IPS-NIHi11 (cell line): Measurements from ENCODE around the gene CTRB1.
A peak's percentile ranks its signal among the peaks of the same experiment; 100 is the strongest.
"Not testable (repeated sequence)": the region's sequence is repeated elsewhere in the genome, so short reads cannot be mapped to it uniquely, and the experiment has no call there.

Experiments used
- DNase-seq: peaks from one replicate; pipeline ENCODE4 v3.0.0; 2012; ENCODE audit warnings: mixed read lengths, low spot score

Gene CTRB1

DNA sequence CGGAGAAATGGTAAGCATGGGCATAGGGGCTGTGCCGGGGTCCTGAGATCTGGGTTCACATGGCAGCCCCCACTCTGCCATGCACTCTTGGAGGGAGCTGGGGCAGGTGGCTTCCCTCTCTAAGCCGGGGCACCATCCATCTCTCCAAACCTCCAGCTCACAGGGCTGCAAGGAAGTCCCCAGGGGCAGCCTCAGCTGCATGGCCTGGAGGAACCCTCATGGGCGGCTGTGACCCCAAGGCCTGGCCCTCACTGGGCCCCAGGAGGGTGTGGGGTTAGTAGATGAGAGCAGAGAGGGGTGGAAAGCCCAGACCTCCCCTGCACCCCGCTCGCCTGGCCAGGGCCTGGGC, 14.4 kb upstream of the CTRB1 start:
- DNase-seq = no peak

DNA sequence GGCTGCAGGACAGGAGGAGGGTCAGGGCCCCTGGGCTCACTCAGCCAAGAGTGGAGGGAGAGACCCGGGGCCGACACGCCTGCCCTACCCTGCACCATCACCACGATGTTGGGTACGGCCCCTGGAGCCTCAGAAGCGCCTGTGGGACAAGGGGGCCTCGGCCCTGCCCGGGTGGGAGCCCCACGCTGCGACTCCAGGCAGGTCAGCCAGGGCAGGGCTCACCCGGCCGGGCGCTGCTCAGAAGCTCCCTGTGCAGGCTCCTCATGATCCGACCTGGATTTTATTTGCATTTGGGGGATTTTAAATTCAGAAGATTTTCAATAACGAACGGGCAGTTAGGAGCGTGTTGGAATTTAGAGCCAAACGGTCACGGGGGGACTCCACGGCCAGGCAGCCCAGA, 13.9 kb upstream of the CTRB1 start:
- DNase-seq = not testable (repeated sequence)

DNA sequence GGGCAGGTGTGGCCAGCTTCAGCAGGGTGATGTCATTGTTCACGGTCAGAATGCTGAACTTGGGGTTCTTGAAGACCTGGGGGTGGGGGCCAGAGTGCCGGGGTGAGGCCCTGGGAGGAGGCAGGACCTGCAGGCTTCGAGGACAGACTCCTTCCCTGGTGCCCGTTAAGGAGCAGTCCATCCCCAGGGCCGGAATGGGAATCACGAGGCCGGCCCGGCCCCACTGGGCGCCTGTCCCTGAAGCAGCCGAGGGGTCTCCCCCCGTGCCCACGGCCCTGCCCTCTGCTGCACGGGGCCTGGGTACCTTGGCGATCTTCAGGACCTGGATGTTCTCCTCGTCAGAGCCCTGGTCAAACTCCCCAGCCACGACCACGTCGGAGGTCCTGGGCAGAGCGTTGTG, 13.3 kb upstream of the CTRB1 start:
- DNase-seq = not testable (repeated sequence)

DNA sequence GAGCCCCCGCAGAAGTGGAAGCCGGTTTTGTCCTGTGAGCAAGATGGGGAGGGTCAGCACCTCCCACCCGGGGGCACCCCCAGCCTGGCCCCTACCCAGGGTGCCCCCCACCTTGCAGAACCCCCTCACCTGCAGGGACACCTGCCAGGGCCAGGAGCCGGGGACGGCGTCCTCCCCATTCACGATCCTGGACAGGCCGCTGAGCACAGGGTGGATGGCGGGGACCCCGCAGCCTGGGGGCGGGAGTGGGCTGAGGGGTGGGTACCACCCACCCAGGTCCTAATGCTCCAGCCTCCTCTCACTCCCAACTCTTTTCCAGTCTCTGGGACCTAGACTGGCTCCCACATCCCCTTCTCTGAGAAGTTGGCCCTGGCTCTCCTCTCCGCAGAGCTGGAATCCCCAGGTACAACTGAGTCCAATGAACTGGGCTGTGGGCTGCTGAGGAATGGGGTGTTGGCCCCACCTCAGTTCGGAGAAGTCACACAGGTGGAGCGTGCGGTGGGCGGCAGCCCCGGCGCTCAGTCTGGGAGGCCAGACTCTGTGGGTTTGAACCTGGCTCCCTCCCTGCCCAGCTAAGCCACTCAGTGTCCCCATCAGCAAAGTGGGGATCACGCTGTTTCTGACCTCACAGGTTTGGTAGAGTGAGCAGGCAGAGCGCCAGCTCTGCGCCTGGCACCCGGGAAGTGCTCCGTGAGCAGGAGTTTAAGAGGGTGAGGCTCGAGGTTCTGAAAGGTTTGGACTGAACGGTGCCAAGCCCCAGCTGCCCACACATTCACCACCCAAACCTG, 12.6 kb upstream of the CTRB1 start:
- DNase-seq = not testable (repeated sequence)

DNA sequence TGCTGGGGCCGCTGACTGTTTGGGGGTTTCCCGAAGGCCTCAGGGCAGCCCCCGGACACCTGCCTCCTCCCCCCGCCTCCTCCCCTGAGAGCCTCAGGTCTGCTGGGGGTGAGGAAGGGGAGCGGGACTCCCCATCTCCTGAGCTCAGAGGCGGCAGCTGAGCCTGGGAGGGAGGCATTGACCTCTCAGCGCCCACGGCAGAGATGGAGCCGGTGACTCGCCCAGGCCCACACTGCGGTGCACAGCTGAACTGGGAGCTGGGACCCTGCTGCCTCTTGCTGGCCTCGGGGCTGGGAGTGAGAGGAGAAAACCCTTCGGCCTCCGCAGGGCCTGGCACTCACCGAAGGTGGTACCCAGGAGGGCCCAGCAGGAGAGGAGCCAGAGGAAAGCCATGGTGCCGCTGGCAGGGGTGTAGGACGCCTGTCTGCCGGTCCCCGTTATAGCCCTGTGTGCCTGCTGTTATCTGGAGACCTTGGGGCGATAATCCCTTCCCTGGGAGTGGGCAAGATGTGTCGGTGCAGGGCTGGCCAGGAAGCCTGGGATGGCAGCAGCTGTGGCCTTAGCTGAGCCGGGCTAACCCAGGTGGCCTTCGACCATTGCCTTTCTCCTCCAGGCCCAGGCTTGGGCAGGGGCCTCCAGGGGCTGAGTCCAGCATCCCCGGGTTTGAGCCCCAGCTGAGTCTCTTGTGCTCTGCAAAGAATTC, 11.9 kb upstream of the CTRB1 start, which contains the start of gene CTRB2:
CTRB2 (minus strand) TSS at position 413 of the 703 bp plus-strand sequence; CDS start at position 393, 20 bp downstream.
- DNase-seq = peak; percentile 4

DNA sequence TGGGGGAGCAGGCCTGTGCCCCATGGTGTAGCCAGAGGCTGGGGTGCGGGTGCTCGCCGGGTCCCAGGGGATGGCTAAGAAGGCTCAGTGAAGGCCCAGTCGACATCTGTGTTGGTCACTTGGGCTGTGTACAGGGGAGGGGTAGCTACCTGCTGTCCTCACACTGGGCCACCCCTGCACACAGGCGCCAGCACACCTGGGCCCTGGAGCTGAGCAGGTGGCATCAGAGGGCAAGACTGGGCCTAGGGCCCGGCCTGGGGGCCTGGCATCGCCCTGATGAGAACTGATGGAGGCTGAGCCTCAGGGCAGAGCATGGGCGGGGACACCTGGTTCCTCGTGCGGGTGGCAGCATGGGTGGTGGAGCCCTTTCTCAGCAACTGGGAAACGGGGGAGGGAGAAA, 11.0 kb upstream of the CTRB1 start:
- DNase-seq = no peak

DNA sequence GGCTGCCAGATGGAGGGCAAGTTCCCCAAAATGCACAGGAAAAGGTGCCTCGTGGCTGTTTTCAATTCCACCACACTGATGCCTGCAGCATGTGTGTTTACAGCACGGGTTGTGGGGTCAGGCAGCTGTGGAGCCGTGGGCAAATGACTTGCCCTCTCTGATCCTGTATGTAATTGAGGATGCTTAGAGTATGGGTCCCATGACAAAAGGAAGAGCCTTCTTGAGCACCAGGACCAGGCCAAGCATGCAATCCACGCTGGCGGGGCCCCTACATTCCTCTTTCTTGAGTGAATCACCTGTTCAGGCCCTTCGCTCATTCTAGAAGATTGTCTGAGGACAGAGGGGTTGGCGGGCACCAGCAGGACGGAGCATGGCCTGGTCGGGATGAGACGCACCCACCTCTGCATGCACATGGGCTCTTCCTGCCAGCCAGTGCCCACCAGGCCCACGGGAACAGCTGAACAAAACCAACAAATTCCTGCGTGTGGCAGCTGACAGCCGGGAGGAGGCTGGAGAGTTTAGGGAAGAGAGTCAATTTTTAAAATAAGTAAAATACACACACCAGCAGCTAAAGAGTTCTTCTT, 10.5 kb upstream of the CTRB1 start:
- DNase-seq = no peak

DNA sequence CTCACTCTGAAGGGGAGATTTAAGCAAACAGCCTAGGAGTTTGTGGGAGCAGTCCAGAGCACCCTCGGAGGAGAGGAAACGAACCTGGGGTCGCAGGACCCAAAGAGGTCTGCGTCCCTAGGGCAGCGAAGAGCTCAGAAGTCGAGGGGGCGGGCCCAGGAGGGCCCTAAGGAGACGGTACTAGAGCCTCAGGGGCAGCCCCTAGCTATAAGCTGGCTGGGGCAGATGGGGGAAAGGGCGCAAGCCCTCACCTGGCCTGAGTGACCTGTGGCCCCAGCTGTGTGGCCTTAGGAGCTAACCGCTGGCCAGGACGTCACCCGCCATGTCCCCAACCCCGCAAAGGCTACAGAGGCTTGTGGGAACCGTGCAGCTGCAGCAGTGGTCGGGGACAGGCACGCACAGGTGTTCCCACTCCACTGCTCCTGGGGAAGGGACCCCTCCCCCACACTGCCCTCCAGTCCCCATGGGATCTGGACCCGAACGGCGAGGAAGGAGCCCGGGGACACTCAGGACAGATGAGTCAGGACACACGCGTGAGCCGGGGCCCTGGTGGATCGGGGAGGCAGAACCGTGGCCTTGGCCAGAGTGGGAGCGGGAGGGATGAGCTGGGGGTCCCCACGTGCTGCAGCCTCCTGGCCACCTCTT, 9.8 kb upstream of the CTRB1 start:
- peak; percentile 15 for DNase-seq

DNA sequence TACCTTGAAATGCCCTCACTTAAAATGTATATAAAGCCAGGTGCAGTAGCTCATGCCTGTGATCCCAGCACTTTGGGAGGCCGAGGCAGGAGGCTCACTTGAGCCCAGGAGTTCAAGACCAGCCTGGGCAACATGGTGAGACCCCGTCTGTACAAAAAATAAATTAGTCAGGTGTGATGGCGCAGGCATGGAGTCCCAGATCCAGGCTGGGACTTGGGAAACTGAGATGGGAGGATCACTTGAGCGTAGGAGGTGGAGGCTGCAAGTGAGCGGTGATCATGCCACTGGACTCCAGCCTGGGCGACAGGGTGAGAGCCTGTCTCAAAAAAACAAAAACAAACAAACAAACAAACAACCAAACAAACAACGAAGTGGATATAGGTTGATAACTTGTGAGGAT, 9.3 kb upstream of the CTRB1 start:
- DNase-seq = not testable (repeated sequence)

DNA sequence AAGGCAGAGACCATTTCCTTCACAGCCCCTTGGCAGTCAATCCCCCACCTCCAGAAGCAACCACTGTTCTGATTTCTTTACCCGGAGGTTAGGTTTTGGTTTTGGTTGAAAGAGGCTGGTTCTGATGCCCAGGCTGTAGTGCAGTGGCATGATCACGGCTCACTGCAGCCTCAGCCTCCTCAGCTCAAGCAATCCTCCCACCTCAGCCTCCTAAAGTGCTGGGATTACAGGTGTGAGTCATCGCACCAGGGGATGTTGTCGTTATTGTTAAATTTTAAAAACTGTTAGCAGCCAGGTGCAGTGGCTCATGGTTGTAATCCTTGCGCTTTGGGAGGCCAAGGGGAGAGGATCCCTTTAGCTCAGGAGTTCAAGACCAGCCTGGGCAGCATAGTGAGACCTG, 8.8 kb upstream of the CTRB1 start:
- DNase-seq = no peak

DNA sequence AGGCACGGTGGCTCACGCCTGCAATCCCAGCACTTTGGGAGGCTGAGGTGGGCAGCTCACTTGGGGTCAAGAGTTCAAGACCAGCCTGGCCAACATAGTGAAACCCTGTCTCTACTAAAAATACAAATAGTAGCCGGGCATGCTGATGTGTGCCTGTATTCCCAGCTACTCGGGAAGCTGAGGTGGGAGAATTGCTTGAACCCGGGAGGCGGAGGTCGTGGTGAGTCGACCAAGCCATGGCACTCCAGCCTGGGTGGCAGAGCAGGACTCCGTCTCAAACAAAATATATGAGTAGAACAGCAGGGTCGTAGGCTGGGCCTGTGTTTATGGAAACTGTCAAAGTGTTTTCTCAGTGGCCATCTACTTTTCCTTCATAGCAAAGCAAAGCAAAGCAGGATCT, 7.5 kb upstream of the CTRB1 start:
- DNase-seq = not testable (repeated sequence)

DNA sequence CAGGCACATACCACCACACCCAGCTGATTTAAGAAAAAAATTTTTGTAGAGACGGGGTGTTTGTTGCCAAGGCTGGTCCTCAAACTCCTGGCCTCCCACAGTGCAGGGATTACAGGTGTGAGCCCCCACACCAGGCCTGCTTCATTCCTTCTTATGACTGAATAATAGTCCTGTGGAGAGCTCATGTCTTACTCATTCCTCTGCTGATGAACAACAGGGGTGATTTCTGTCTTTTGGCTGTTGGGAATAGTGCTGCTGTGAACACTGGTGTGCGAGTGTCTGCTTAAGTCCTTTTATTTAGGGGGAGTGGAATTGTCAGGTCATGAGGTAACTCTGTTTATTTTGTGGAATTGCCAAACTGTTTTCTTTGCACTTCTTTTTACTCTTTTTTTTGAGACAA, 2.7 kb upstream of the CTRB1 start:
- DNase-seq = no peak

DNA sequence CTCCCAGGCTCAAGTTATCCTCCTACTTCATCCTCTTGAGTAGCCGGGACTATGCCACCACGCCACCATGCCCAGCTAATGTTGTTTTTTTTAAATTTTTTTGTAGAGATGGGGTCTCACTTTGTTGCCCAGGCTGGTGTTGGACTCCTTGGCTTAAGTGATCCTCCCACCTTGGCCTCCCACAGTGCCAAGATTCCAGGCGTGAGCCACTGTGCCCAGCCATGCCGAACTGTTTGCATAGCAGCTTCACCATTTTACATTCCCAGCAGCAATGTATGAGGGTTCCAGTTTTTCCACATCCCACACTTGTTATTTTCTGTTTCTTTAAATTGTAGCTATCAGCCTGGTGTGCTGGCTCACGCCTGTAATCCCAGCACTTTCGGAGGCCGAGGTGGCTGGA, 2.2 kb upstream of the CTRB1 start:
- DNase-seq = no peak

DNA sequence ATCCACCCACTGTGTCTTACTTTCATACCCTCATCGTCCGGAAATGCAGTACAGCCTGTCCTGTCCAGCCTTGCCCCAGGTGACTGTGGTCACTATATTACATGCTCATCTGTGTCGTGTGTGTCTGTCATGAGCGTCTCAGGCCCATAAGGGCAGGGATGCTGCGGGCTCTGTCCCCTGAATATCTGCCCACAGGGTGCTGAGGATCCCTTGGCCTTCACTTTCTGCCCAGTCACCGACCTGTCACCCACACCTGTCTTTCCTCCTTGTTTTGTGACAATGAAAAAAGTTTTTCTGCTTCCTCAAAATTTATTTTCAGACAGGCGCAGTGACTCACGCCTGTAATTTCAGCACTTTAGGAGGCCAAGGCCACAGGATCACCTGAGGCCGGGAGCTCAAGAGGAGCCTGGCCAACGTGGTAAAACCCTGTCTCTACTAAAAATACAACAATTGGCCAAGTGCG, 1.4 kb upstream of the CTRB1 start:
- DNase-seq = no peak

DNA sequence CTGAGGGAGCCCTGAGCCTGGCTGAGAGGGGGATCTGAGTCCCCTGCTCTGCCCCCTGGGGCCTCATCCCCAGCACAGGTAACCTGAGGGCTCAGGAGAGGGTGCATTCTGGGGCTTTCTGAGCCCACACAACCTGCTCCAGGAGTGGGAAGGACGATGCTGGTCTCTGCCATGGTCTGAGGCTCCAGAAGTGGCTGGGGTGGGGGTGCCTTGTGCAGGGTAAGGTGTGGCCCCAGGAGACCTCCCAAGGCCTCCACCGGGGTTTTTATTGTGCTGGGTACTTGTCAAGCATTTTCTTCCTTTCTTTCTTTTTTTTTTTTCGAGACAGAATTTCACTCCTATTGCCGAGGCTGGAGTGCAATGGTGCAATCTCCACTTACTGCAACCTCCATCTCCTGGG, 300 bp downstream of the CTRB1 start:
- DNase-seq = no peak

DNA sequence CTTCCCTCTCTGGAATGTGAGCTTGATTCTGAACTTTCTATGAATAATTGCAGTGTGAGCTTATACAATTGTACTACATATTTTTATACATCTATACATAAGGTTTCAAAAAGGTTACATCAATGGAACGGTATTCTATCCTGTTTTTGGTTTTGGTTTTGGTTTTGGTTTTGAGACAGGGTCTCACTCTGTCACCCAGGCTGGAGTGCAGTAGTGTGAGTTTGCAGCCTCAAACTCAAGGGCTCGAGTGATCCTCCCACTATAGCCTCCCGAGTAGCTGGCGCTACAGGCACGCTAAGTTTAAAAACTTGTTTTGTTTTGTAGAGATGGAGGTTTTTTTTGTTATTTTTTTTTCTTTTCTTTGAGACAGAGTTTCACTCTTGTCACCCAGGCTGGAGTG, 1.1 kb downstream of the CTRB1 start:
- no peak for DNase-seq

DNA sequence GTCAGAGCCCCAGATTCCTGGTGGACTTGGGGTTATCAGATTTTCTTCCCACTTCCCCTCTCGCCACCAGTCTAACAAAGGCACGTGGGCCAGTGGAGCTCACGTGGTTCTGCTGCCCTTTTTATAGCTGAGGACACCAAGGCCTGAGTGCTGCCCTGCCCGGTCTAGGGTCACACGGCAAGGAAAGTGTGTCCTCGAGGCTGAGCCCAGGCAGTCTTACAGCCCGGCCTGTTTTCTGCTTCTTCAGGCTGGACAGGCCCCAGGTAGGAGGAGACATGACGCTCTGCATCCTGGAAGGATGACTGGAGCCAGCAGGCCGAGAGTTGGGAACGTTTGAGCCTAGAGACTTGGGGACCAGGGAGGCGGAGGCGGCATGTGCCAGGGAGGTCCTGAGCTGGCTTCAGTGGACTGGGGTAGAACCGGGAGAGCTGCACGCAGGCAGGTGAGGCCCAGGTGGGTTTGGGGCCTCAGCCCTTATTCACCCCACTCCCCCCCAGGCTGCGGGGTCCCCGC, 3.5 kb downstream of the CTRB1 start:
- peak; percentile 25 for DNase-seq

DNA sequence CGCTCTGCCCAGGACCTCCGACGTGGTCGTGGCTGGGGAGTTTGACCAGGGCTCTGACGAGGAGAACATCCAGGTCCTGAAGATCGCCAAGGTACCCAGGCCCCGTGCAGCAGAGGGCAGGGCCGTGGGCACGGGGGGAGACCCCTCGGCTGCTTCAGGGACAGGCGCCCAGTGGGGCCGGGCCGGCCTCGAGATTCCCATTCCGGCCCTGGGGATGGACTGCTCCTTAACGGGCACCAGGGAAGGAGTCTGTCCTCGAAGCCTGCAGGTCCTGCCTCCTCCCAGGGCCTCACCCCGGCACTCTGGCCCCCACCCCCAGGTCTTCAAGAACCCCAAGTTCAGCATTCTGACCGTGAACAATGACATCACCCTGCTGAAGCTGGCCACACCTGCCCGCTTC, 4.3 kb downstream of the CTRB1 start:
- DNase-seq = not testable (repeated sequence)

DNA sequence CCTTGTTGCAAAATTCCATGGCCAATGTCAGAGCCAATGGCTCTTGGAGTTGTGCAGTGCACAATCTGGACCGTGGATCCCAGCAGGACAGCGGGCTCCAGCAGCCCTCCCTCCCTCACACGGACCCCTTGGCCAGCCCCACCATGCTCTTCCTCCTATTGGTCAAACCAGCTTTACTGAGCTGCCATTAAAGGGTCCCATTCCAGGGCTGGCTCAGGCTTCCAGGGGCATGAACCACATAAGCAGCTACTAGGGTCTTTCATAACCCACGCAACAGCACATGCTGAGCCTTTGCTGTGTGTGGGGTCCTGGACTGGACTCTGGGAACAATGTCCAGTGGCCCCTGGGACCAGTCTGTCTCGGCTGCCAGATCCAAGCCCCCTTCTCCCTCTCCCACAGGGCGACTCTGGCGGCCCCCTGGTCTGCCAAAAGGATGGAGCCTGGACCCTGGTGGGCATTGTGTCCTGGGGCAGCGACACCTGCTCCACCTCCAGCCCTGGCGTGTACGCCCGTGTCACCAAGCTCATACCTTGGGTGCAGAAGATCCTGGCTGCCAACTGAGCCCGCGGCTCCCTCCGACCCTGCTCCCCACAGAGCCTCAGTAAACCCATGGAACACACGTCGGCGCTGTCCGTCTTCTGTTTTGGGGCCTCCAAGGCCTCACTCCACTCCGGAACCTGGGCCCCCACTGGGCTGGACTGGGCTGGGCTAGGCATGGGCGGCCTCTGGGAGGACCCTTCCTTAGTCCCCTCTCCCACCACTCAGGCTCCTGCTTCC, 5.7 kb downstream of the CTRB1 start:
- DNase-seq = peak; percentile 48

DNA sequence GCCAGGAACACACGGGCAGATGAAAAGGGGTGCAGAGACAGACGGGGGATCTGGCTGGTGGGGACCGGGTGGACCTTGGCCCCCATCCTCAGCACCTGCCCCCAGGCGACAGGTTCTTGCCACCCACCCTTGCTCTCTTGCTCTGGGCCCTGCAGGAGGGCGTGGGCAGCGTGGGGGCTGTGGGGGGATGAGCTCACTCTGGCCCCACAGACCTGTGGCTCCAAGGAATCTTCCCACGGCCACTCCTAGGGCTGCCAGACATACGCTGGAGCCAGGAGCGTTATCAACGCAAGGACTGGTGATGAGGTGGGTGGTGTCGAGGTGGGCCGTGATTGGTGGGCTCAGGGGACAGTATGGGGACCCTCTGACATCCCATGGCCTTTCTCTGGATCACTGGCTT, 6.3 kb downstream of the CTRB1 start:
- peak; percentile 45 for DNase-seq

DNA sequence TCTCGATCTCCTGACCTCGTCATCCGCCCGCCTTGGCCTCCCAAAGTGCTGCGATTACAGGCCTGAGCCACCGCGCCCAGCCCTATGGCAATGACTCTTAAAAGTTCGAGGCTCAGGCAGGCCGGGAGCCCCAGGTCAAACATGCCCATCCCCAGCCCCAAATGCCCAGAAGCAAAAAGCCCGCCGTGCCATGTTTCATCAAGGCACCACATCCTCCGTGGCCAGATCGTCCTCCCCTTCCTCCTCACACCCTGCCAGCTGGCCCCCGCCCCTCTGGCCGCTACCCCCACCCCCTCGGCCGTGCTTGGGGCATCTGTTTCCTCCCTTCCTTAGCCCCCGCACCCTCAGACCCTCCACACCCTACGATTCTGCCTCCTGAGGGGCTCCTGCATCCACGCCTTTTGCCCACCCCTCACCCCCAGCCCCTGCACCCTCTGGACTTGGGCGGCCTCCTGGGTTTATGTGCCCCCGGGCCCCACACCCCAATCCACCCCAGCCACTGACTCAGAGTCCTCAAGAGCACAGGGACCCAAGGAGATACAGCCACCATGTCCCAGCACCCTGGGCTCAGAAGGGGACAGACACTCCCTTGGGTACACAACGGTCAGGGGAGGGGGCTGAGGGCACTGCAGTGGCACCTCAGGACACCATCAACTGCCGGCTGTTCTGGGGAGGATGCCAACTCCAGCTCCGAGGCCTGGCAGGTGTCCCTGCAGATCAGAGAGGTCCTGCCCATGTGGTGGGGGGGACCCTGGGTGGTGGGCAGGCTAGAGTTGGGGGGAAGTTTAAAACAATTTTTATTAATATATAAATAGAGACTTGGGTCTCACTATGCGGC, 7.1 kb downstream of the CTRB1 start:
- DNase-seq = no peak
